CMK (cell line): Measurements from ENCODE around the gene UBAP1.
"Not testable (repeated sequence)": the region's sequence is repeated elsewhere in the genome, so short reads cannot be mapped to it uniquely, and the experiment has no call there.

Experiments
- DNase-seq: peaks from one replicate; pipeline ENCODE4 v3.0.0-alpha.2; 2010; ENCODE audit warnings: low read depth

The UBAP1 gene

GRCh38 chr9:34224349-34224748, 45.5 kb downstream of the UBAP1 start:
- DNase-seq, result no peak

GRCh38 chr9:34226144-34226760, 47.4 kb downstream of the UBAP1 start:
- not testable (repeated sequence) for DNase-seq

GRCh38 chr9:34227445-34227844, 48.6 kb downstream of the UBAP1 start:
- no peak for DNase-seq

GRCh38 chr9:34230556-34230955, 51.7 kb downstream of the UBAP1 start:
- no peak for DNase-seq

- DNase-seq, result no peak
Measured at GRCh38 chr9:34232201-34232600, 53.4 kb downstream of the UBAP1 start.

GRCh38 chr9:34233672-34234071, 54.8 kb downstream of the UBAP1 start:
- DNase-seq, result no peak

GRCh38 chr9:34237836-34238235, 59.0 kb downstream of the UBAP1 start:
- no peak for DNase-seq

GRCh38 chr9:34240006-34240405, 61.2 kb downstream of the UBAP1 start:
- DNase-seq, result no peak

- no peak for DNase-seq
Measured at GRCh38 chr9:34242830-34243229, 64.0 kb downstream of the UBAP1 start.

- not testable (repeated sequence) for DNase-seq
Measured at GRCh38 chr9:34245212-34245611, 66.4 kb downstream of the UBAP1 start.

- DNase-seq, result no peak
Measured at GRCh38 chr9:34246453-34246852, 67.6 kb downstream of the UBAP1 start.

- DNase-seq, result not testable (repeated sequence)
Measured at GRCh38 chr9:34247782-34248181, 68.9 kb downstream of the UBAP1 start.

- no peak for DNase-seq
Measured at GRCh38 chr9:34249274-34249673, 70.4 kb downstream of the UBAP1 start.

- no peak for DNase-seq
Measured at GRCh38 chr9:34250721-34251120, 71.9 kb downstream of the UBAP1 start.

GRCh38 chr9:34252016-34252415, 73.2 kb downstream of the UBAP1 start:
- no peak for DNase-seq

GRCh38 chr9:34252670-34253459, 74.0 kb downstream of the UBAP1 start:
- peak; percentile 45 for DNase-seq

- no peak for DNase-seq
Measured at GRCh38 chr9:34253460-34253837, 74.6 kb downstream of the UBAP1 start.

GRCh38 chr9:34254141-34254913, 75.5 kb downstream of the UBAP1 start:
- no peak for DNase-seq

- DNase-seq, result no peak
Measured at GRCh38 chr9:34254966-34255825, 76.4 kb downstream of the UBAP1 start.

- no peak for DNase-seq
Measured at GRCh38 chr9:34256104-34256503, 77.3 kb downstream of the UBAP1 start.

GRCh38 chr9:34256987-34257585, 78.2 kb downstream of the UBAP1 start:
- DNase-seq, result no peak

GRCh38 chr9:34259315-34259714, 80.5 kb downstream of the UBAP1 start:
- DNase-seq, result no peak
